ENCODE measurements around the gene TENT4A.

DNA sequence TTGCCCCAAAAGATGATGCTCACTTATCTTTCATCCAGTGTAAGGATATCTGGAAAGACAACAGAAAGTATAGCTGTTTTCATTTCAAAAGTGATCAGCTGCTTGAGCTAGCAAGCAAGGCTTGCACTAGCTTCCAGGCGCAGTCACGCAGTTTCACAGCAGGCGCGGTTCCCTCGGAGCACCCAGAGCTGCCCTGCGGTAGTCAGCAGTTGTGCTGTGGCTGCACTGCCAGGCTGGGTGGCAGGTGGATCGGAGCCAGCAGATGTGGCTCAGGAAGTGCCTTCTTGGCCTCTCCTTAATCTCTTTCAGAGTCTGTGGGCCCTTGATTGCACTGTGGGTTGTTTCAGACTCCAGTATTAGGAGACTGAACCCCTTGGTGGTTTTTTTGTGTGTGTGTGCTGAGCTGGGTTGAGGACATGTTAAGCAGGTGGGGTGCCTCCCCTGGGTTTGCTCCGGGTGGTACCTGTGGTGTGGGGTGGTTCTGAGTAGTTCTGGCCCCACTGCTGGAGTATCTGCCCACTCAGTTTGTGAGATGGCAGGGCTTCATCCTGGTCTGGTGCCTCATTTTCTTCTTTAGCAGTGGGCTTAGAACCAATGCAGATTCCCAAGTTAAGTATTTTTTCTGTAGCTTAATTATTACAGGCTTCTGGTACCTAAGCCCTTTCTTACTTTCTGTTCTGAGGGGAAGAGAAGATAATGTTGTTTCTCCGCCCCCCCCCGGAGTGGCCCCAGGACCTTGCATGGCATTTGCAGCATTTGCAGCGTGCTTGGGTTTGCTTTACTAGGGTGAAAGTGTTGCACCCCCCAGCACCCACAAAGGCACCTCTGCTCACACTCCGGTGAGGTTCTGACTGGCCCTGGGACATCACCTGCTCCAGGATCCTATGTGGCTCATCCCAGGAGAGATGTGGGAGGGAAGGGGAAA, 16.4 kb downstream of the TENT4A start:
- TF ChIP-seq CTCF (IDR thresholded peaks at IDR 0.05; ENCODE audit: low read depth, low read length) = no peak
- no peak for TF ChIP-seq EZH2phosphoT487 (IDR thresholded peaks at IDR 0.05; ENCODE audit: low read depth)
